H1 (cell line): Measurements from ENCODE around the gene SEMA6A. TPM values are rescaled to one million over a fixed set of nuclear protein-coding genes. Genes with fewer than 3 reads are reported as not detected.

ENCODE experiments used
- CBX5 ChIP-seq: fragments of 300-800, 300-1000 bp; sonication (generic); IDR thresholded peaks from 2 replicates; pipeline ENCODE4 v1.7.1; 2016; ENCODE audit warnings: antibody characterized with exemption, low read length, low read depth
- CTCF ChIP-seq, 3 experiments: IDR thresholded peaks; 1 replicate in 2 of 3; 2 replicates in 1 of 3; pipeline versions ENCODE4 v1.5.1 to v1.6.1; 2011; ENCODE audit warnings: low read length in 3 of 3, mild to moderate bottlenecking in 3 of 3, inconsistent platforms in 2 of 3, low read depth in 1 of 3, moderate library complexity in 1 of 3; ENCODE audit not compliant: insufficient read depth in 1 of 3; ENCODE audit errors: control extremely low read depth in 1 of 3
- HDAC2 ChIP-seq, 2 experiments: fragments of 300-600 bp in 1 of 2; sonication (generic) in 1 of 2; IDR thresholded peaks; 2 replicates each; pipeline ENCODE4 v1.6.1; 2011 to 2012; ENCODE audit warnings: low read depth in 2 of 2, low read length in 2 of 2, mild to moderate bottlenecking in 2 of 2, moderate library complexity in 2 of 2, borderline replicate concordance in 1 of 2, inconsistent platforms in 1 of 2
- NANOG ChIP-seq: IDR thresholded peaks from 2 replicates; pipeline ENCODE4 v1.6.1; 2011; ENCODE audit warnings: low read length, low read depth, mild to moderate bottlenecking, inconsistent platforms; ENCODE audit not compliant: insufficient read depth, poor library complexity, severe bottlenecking
- RXRA ChIP-seq: IDR thresholded peaks from 2 replicates; pipeline ENCODE4 v1.6.1; 2011; ENCODE audit warnings: low read depth, mild to moderate bottlenecking, low read length, moderate library complexity; ENCODE audit not compliant: insufficient read depth
- polyA plus RNA-seq, 7 experiments: library from polyadenylated mRNA; depleted of rRNA in 3 of 7; stranded (reverse) in 5 of 7; unstranded in 2 of 7; fragments of >200 nt in 5 of 7; fragments of 200-250 nt in 2 of 7; gene quantifications; 1 replicate in 5 of 7; 2 replicates in 1 of 7; 4 replicates in 1 of 7; pipeline versions ENCODE4 v1.2.1 to v1.2.3, GENCODE V29; 2011 to 2013; ENCODE audit warnings: missing spikeins in 2 of 7, mixed read lengths in 2 of 7
- total RNA-seq: library from RNA; stranded (reverse); fragmentation: NEBNext Ultra II Directional; extraction: Animal tissue kit (Norgen Biotek cat#: 25700); gene quantifications from 2 replicates; pipeline ENCODE4 v1.2.1, GENCODE V29; 2021

SEMA6A gene
- total and polyA plus RNA-seq, 2 of the 8 experiments (the other 6 are each of a cell fraction or from before 2014, with no cell fraction given) = 78.3 to 277 TPM

- TF ChIP-seq HDAC2 (IDR thresholded peaks at IDR 0.05; ENCODE audit: borderline replicate concordance in 1 of 2, low read depth in 2 of 2, low read length in 2 of 2) (no peak), RXRA (no peak), NANOG (no peak), CBX5 (no peak), CTCF (IDR thresholded peaks at IDR 0.05; ENCODE audit: control extremely low read depth in 1 of 3, insufficient read depth in 1 of 3, low read depth in 1 of 3, low read length in 3 of 3) (no peak)
Observed at GRCh38 chr5:116566251-116566650, 8.4 kb downstream of the SEMA6A start (continued).
